ENCODE results near the gene KRT83. TPM values are rescaled to one million over a fixed set of nuclear protein-coding genes. Genes with fewer than 3 reads are reported as not detected.
"Not testable (repeated sequence)": the region's sequence is repeated elsewhere in the genome, so short reads cannot be mapped to it uniquely, and the experiment has no call there.

The KRT83 gene
- total RNA-seq, 1 donor from 2014 or later: not detected

- DNase-seq (ENCODE audit: low read depth): no peak
Measured at GRCh38 chr12:52354200-52354599, 33.0 kb upstream of the KRT83 start.

- DNase-seq (ENCODE audit: low read depth): no peak
Measured at GRCh38 chr12:52353766-52354165, 32.6 kb upstream of the KRT83 start.

GRCh38 chr12:52352951-52353350 lies 31.8 kb upstream of the KRT83 start:
- no peak for DNase-seq (ENCODE audit: low read depth)

GRCh38 chr12:52351196-52352059 lies 30.2 kb upstream of the KRT83 start:
- DNase-seq (ENCODE audit: low read depth): peak; percentile 27

- DNase-seq (ENCODE audit: low read depth): no peak
Measured at GRCh38 chr12:52350786-52351185, 29.6 kb upstream of the KRT83 start.

- DNase-seq (ENCODE audit: low read depth): no peak
Measured at GRCh38 chr12:52350021-52350620, 28.9 kb upstream of the KRT83 start.

GRCh38 chr12:52349196-52349595 lies 28.0 kb upstream of the KRT83 start:
- no peak for DNase-seq (ENCODE audit: low read depth)

GRCh38 chr12:52347551-52348510 lies 26.6 kb upstream of the KRT83 start:
- peak; percentile 87 for DNase-seq (ENCODE audit: low read depth)

- no peak for DNase-seq (ENCODE audit: low read depth)
Measured at GRCh38 chr12:52347016-52347415, 25.8 kb upstream of the KRT83 start.

GRCh38 chr12:52346593-52346992 lies 25.4 kb upstream of the KRT83 start:
- peak; percentile 56 for DNase-seq (ENCODE audit: low read depth)

GRCh38 chr12:52345041-52345440 lies 23.8 kb upstream of the KRT83 start:
- not testable (repeated sequence) for DNase-seq (ENCODE audit: low read depth)

- DNase-seq (ENCODE audit: low read depth): no peak
Measured at GRCh38 chr12:52344111-52344510, 22.9 kb upstream of the KRT83 start.

GRCh38 chr12:52343550-52343949 lies 22.4 kb upstream of the KRT83 start:
- DNase-seq (ENCODE audit: low read depth): no peak

GRCh38 chr12:52342781-52343490 lies 21.7 kb upstream of the KRT83 start:
- no peak for DNase-seq (ENCODE audit: low read depth)

GRCh38 chr12:52341066-52341580 lies 19.9 kb upstream of the KRT83 start:
- no peak for DNase-seq (ENCODE audit: low read depth)

GRCh38 chr12:52338241-52338960 lies 17.2 kb upstream of the KRT83 start:
- peak; percentile 72 for DNase-seq (ENCODE audit: low read depth)

GRCh38 chr12:52337054-52337453 lies 15.9 kb upstream of the KRT83 start:
- no peak for DNase-seq (ENCODE audit: low read depth)

- DNase-seq (ENCODE audit: low read depth): no peak
Measured at GRCh38 chr12:52336641-52337040, 15.4 kb upstream of the KRT83 start.

- DNase-seq (ENCODE audit: low read depth): no peak
Measured at GRCh38 chr12:52335598-52336262, 14.5 kb upstream of the KRT83 start.
